ENCODE data around the gene TDRD9.

GRCh38 chr14:103999795-104000440 is 71.7 kb downstream of the TDRD9 start:
- TF ChIP-seq TCF12 (IDR thresholded peaks at IDR 0.05; ENCODE audit: low read depth) (no peak), MAX (IDR thresholded peaks at IDR 0.05) (no peak), EP300 (IDR thresholded peaks at IDR 0.05; ENCODE audit: borderline replicate concordance) (no peak)
